Epithelial cell of esophagus (primary cell): ENCODE results near the gene ANXA10.

ENCODE experiments used
- DNase-seq: peaks from one replicate; pipeline ENCODE4 v3.0.0; 2010; ENCODE audit warnings: low read depth
- H3K4me3 ChIP-seq: 2 replicates; pipeline ENCODE4 v1.5.1; 2011; ENCODE audit warnings: mild to moderate bottlenecking, low read length, control low read depth
- TF ChIP-seq, protein P1 (sequence below): IDR thresholded peaks from 2 replicates; pipeline ENCODE4 v1.5.1; 2011; ENCODE audit warnings: low read depth, mild to moderate bottlenecking, low read length, control low read depth, inconsistent platforms; ENCODE audit not compliant: insufficient read depth; ENCODE audit errors: missing control alignments

The ANXA10 gene, protein sequence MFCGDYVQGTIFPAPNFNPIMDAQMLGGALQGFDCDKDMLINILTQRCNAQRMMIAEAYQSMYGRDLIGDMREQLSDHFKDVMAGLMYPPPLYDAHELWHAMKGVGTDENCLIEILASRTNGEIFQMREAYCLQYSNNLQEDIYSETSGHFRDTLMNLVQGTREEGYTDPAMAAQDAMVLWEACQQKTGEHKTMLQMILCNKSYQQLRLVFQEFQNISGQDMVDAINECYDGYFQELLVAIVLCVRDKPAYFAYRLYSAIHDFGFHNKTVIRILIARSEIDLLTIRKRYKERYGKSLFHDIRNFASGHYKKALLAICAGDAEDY

GRCh38 chr4:168092176-168092712 is at the start of gene ANXA10:
ANXA10 (plus strand) TSS chr4:168092537; CDS start chr4:168092701, 164 bp downstream.
- DNase-seq: no peak
- TF ChIP-seq, protein P1, sequence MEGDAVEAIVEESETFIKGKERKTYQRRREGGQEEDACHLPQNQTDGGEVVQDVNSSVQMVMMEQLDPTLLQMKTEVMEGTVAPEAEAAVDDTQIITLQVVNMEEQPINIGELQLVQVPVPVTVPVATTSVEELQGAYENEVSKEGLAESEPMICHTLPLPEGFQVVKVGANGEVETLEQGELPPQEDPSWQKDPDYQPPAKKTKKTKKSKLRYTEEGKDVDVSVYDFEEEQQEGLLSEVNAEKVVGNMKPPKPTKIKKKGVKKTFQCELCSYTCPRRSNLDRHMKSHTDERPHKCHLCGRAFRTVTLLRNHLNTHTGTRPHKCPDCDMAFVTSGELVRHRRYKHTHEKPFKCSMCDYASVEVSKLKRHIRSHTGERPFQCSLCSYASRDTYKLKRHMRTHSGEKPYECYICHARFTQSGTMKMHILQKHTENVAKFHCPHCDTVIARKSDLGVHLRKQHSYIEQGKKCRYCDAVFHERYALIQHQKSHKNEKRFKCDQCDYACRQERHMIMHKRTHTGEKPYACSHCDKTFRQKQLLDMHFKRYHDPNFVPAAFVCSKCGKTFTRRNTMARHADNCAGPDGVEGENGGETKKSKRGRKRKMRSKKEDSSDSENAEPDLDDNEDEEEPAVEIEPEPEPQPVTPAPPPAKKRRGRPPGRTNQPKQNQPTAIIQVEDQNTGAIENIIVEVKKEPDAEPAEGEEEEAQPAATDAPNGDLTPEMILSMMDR: no peak
- H3K4me3 ChIP-seq: no peak within 1 kb of the TSS

- TF ChIP-seq, protein P1: no peak
Measured at GRCh38 chr4:168045354-168045753, 47.0 kb upstream of the ANXA10 start.

DNA sequence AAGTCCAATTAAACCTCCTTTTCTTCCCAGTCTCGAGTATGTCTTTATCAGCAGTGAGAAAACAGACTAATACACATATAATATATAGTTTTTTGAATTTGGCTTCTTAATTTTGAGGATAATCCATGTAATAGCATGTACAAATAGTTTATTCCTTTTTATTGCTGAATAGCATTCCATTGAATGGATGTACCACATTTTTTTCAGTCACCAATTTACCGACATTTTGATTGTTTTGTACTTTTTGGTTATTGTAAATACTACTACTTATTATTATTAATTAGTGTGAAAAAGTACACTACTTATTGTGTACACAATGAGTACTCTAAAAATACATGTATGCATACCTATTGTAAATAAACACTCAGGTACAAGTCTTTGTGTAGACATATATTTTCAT is 42.3 kb upstream of the ANXA10 start:
- no peak for DNase-seq
- TF ChIP-seq, protein P1: no peak
- no peak overlapping the region for H3K4me3 ChIP-seq

More at GRCh38 chr4:168045354-168045753, 47.0 kb upstream of the ANXA10 start:
- H3K4me3 ChIP-seq: no peak overlapping the region
- no peak for DNase-seq

GRCh38 chr4:168051526-168051925 is 40.8 kb upstream of the ANXA10 start:
- peak; percentile 6 for DNase-seq
- no peak overlapping the region for H3K4me3 ChIP-seq
- TF ChIP-seq, protein P1: no peak

DNA sequence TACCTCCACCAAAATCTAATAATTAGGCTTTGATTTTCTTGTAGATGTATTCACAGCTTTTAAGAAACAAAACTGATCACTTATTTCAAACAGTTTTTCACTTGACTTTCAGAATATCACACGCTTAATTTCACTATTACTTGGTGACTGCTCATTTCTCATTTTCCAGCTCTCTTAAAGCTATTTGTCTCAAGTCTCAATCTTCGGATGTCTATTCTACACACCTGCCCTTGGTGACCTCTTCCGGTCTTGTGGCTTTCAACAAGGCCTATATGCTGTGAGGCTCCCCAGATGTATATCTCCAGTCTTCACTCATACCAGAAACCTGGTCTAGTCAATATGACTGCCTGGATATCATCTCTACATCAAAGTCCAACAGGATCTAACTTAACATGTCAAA is 34.9 kb upstream of the ANXA10 start:
- DNase-seq: no peak
- H3K4me3 ChIP-seq: no peak overlapping the region
- TF ChIP-seq, protein P1: no peak

DNA sequence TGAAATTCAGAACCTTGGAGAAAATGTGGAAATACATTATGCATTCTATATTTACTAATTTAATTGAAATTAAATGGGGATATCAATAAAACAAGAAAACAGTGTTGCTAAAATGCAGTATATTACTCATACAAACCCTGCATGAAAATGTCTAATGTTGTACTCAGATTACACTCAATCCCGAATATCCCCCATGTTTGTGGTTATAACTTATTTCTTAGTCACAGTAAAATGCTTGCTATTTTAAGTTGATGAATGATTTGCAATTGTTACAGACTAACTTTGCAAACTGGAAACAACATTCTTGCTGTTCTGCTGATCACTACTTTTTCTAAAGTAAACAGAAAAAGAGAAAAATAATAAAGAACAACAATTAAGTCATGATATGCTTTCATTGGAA is 33.1 kb upstream of the ANXA10 start:
- TF ChIP-seq, protein P1: no peak
- H3K4me3 ChIP-seq: no peak overlapping the region
- DNase-seq: peak; percentile 27
